HG03565 (cell line): ENCODE data around the gene CYLD.

Experiments used
- ATAC-seq: cut with Tn5 transposase; IDR thresholded peaks from one replicate; pipeline ENCODE4 v1.9.1; 2021; ENCODE audit warnings: mild to moderate bottlenecking, moderate library complexity; ENCODE audit not compliant: unreplicated experiment

The CYLD gene

GRCh38 chr16:50776037-50776436 is 34.2 kb downstream of the CYLD start:
- ATAC-seq, result no peak

- no peak for ATAC-seq
These were observed 36.6 kb downstream of the CYLD start for GRCh38 chr16:50778284-50779163.

- no peak for ATAC-seq
These were observed 39.2 kb downstream of the CYLD start for GRCh38 chr16:50781043-50781442.

- ATAC-seq, result no peak
These were observed 39.6 kb downstream of the CYLD start for GRCh38 chr16:50781518-50781917.

GRCh38 chr16:50789757-50790156 is 47.9 kb downstream of the CYLD start:
- ATAC-seq, result no peak

GRCh38 chr16:50791522-50791921 is 49.6 kb downstream of the CYLD start:
- ATAC-seq, result no peak

GRCh38 chr16:50796829-50797228 is 54.9 kb downstream of the CYLD start:
- no peak for ATAC-seq

GRCh38 chr16:50797456-50797855 is 55.6 kb downstream of the CYLD start:
- ATAC-seq, result no peak

GRCh38 chr16:50800074-50800473 is 58.2 kb downstream of the CYLD start:
- ATAC-seq, result no peak

GRCh38 chr16:50801036-50801435 is 59.1 kb downstream of the CYLD start:
- ATAC-seq, result no peak

- no peak for ATAC-seq
These were observed 60.1 kb downstream of the CYLD start for GRCh38 chr16:50802000-50802399.

- no peak for ATAC-seq
These were observed 61.1 kb downstream of the CYLD start for GRCh38 chr16:50802961-50803360.

GRCh38 chr16:50804290-50804907 is 62.5 kb downstream of the CYLD start:
- ATAC-seq, result no peak

GRCh38 chr16:50806099-50807062 is 64.5 kb downstream of the CYLD start:
- peak; percentile 78 for ATAC-seq

- ATAC-seq, result no peak
These were observed 67.1 kb downstream of the CYLD start for GRCh38 chr16:50808929-50809538.

- peak; percentile 45 for ATAC-seq
These were observed 67.7 kb downstream of the CYLD start for GRCh38 chr16:50809561-50809960.

- ATAC-seq, result no peak
These were observed 68.5 kb downstream of the CYLD start for GRCh38 chr16:50810241-50810965.

- no peak for ATAC-seq
These were observed 70.2 kb downstream of the CYLD start for GRCh38 chr16:50812046-50812445.

GRCh38 chr16:50812876-50813466 is 71.1 kb downstream of the CYLD start:
- no peak for ATAC-seq

- ATAC-seq, result no peak
These were observed 72.2 kb downstream of the CYLD start for GRCh38 chr16:50814052-50814451.
